ENCODE results near the gene CACNB1. TPM values are rescaled to one million over a fixed set of nuclear protein-coding genes. Genes with fewer than 3 reads are reported as not detected.
A peak's percentile ranks its signal among the peaks of the same experiment; 100 is the strongest.

The CACNB1 gene
- total and polyA plus RNA-seq, 10 of the 15 experiments (the other 5 are each of a cell fraction or from before 2014, with no cell fraction given), result 0.06 to 15.6 (median 6.3) TPM

- POLR2A ChIA-PET, result interaction anchor here (0.7 to 2.7 kb wide), 4 partner anchors 38 to 60 kb away, joined by 3 to 10 read pairs (median 6); partner anchors contain the start of gene RPL19
- Histone ChIP-seq H3K4me2 (ENCODE audit: control insufficient read depth, insufficient read depth) (no peak overlapping the region), H2AFZ (ENCODE audit: control insufficient read depth, low read depth, low read length) (peak overlapping the region; percentile 42; the same call in 1 of the 2 replicates), H3K4me1 (ENCODE audit: control insufficient read depth, insufficient read depth, low read length) (peaks cover 9% of the 10 kb centered on the region), H3K27me3 (replicated peaks in 1 of 2; ENCODE audit: control insufficient read depth in 2 of 2, insufficient read depth in 2 of 2, low read length in 1 of 2) (no peaks in the 10 kb centered on the region; a peak in 3 of 4 replicates), H4K20me1 (ENCODE audit: control insufficient read depth, insufficient read depth) (no peaks in the 10 kb centered on the region), H3K9ac (ENCODE audit: control insufficient read depth, insufficient read depth, low read length) (no peak overlapping the region), H3K79me2 (ENCODE audit: control insufficient read depth, insufficient read depth, low read length) (no peaks in the 10 kb centered on the region), H3K9me3 (replicated peaks; ENCODE audit: control insufficient read depth, insufficient read depth, low read length) (no peaks in the 10 kb centered on the region), H3K36me3 (ENCODE audit: control insufficient read depth in 2 of 2, insufficient read depth in 2 of 2, low read length in 1 of 2) (no peaks in the 10 kb centered on the region), H3K27ac (ENCODE audit: control insufficient read depth, insufficient read depth) (no peak overlapping the region), H3K4me3 (no peak overlapping the region)
- intact Hi-C loops (cut with micrococcal nuclease; ENCODE audit: unreplicated experiment) (loop anchor here (1.0 to 5.0 kb wide), 3 partner anchors 37 to 261 kb away; partner anchors contain the start of gene PLXDC1), in situ Hi-C loops (cut with MboI) (loop anchor here (5.0 kb wide), 1 partner anchor 37 kb away; no protein-coding TSS in a partner anchor)
- no TSS peak for BruUV-seq (replicated peaks)
- no peak for FAIRE-seq
- ATAC-seq, result peak; percentile 71
- SMC1A ChIA-PET (ENCODE audit: uncharacterized antibody, unreplicated experiment), result interaction anchor here (0.6 to 3.5 kb wide), 23 partner anchors 8 to 303 kb away, joined by 3 to 76 read pairs (median 5); partner anchors contain the start of gene RPL19
- no peak for DNase-seq (ENCODE audit: low read depth, low spot score)
- RAD21 ChIA-PET (ENCODE audit: unreplicated experiment), result interaction anchor here (0.6 to 4.0 kb wide), 23 partner anchors 9 to 889 kb away, joined by 3 to 90 read pairs (median 4); partner anchors contain the start of genes ARL5C and RPL19
- CTCF ChIA-PET, result interaction anchor here (0.6 to 21.3 kb wide), 47 partner anchors 9 to 455 kb away, joined by 3 to 658 read pairs (median 5); partner anchors contain the start of genes CDK12, LASP1NB, PLXDC1 and RPL19
- no peak for TF ChIP-seq CBX5 (IDR thresholded peaks at IDR 0.05; ENCODE audit: low read depth)
- peak; percentile 71 for TF ChIP-seq MEF2B (IDR thresholded peaks at IDR 0.05; ENCODE audit: partially characterized antibody, poor library complexity, severe bottlenecking)
- TF ChIP-seq ZBTB11 (CRISPR knock-in tag; IDR thresholded peaks at IDR 0.05), result no peak
- WGBS (ENCODE audit: insufficient coverage, insufficient replicate concordance, low lambda C conversion rate, missing lambda C conversion rate), result 30% methylated on average over 11 of the region's 11 CpGs
Measured at GRCh38 chr17:39244016-39244599, 46.6 kb upstream of the CACNB1 start.
